ENCODE results near the gene SRBD1. TPM values are rescaled to one million over a fixed set of nuclear protein-coding genes. Genes with fewer than 3 reads are reported as not detected.

SRBD1 gene
- total and polyA plus RNA-seq, 4 donors: 4.0 to 22.2 (median 10.0) TPM

- TF ChIP-seq EGR1 (IDR thresholded peaks at IDR 0.05; ENCODE audit: low read depth in 2 of 2): no peak
- no peak for TF ChIP-seq GABPA (IDR thresholded peaks at IDR 0.05 in 1 of 2, conservative IDR thresholded peaks at IDR 0.05 in 1 of 2)
- TF ChIP-seq YY1 (IDR thresholded peaks at IDR 0.05): no peak
- no peak for TF ChIP-seq MAX (IDR thresholded peaks at IDR 0.05)
- no peak for TF ChIP-seq HNF4G (IDR thresholded peaks at IDR 0.05)
- TF ChIP-seq HNF4A (conservative IDR thresholded peaks at IDR 0.05): no peak
- TF ChIP-seq, protein P1, sequence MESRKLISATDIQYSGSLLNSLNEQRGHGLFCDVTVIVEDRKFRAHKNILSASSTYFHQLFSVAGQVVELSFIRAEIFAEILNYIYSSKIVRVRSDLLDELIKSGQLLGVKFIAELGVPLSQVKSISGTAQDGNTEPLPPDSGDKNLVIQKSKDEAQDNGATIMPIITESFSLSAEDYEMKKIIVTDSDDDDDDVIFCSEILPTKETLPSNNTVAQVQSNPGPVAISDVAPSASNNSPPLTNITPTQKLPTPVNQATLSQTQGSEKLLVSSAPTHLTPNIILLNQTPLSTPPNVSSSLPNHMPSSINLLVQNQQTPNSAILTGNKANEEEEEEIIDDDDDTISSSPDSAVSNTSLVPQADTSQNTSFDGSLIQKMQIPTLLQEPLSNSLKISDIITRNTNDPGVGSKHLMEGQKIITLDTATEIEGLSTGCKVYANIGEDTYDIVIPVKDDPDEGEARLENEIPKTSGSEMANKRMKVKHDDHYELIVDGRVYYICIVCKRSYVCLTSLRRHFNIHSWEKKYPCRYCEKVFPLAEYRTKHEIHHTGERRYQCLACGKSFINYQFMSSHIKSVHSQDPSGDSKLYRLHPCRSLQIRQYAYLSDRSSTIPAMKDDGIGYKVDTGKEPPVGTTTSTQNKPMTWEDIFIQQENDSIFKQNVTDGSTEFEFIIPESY (IDR thresholded peaks at IDR 0.05): no peak
- TF ChIP-seq SP1 (IDR thresholded peaks at IDR 0.05): no peak
- no peak for TF ChIP-seq RAD21 (IDR thresholded peaks at IDR 0.05)
- TF ChIP-seq FOXA1 (IDR thresholded peaks at IDR 0.05): no peak
- TF ChIP-seq ATF3 (IDR thresholded peaks at IDR 0.05): no peak
- no peak for TF ChIP-seq FOXA2 (IDR thresholded peaks at IDR 0.05)
- no peak for TF ChIP-seq RXRA (IDR thresholded peaks at IDR 0.05)
- H3K4me3 ChIP-seq (ENCODE audit: low read depth in 1 of 3, low read length in 3 of 3): peak overlapping the region in 1 of 3 donors; percentile 80
- WGBS: 91% methylated on average over 5 of the region's 5 CpGs
- H3K36me3 ChIP-seq (ENCODE audit: control insufficient read depth in 4 of 4, insufficient read depth in 3 of 4, low read depth in 1 of 4, low read length in 3 of 4): no peaks in the 10 kb centered on the region
- no peaks in the 10 kb centered on the region for H3K27me3 ChIP-seq (ENCODE audit: control insufficient read depth in 4 of 4, insufficient read depth in 4 of 4, low read length in 3 of 4)
- no peaks in the 10 kb centered on the region for H3K9me3 ChIP-seq (ENCODE audit: control insufficient read depth in 4 of 4, low read length in 3 of 4)
- H3K9ac ChIP-seq (ENCODE audit: low read depth in 1 of 2, low read length in 2 of 2): no peak overlapping the region
- H3K27ac ChIP-seq (ENCODE audit: low read depth in 1 of 2, low read length in 2 of 2): no peak overlapping the region
- no peak for DNase-seq (ENCODE audit: low spot score)
- H3K4me1 ChIP-seq (ENCODE audit: control insufficient read depth in 4 of 4, insufficient read depth in 4 of 4, low read length in 3 of 4): peaks cover 7 to 25% (median 16%) of the 10 kb centered on the region in 4 donors
Measured at GRCh38 chr2:45653122-45653913, 42.3 kb upstream of the SRBD1 start.

DNA sequence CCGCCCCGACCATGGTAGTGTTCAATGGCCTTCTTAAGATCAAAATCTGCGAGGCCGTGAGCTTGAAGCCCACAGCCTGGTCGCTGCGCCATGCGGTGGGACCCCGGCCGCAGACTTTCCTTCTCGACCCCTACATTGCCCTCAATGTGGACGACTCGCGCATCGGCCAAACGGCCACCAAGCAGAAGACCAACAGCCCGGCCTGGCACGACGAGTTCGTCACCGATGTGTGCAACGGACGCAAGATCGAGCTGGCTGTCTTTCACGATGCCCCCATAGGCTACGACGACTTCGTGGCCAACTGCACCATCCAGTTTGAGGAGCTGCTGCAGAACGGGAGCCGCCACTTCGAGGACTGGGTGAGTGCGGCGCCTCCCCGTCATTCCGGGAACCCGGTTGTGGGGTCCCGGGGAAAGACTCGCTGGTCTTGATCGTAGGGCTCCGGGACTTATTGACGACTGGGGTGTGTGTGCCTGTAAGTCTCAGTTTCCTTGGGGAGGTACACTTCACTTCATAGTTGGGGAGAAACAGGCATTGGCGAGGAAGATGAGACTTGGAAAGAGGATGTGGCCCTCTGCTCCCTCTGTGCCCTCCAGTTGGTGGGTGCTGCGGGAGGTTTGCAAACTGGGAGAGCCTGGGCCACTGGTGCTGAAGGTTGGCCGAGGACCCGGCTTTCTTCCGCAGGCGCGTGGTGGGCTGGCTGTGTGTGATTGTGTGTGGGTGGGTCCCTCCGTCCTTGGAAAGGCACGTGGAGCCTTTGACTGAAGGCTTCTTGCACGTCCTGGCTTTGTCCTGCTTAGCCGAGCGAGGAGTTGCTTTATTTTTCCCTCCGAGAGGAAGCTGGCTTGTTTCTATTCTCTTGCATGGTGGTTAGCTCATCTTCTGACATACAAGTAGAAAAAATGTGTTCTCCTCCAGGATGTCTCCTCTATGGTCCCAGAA, 41.3 kb upstream of the SRBD1 start:
- DNase-seq (ENCODE audit: low spot score): no peak
- Histone ChIP-seq H3K27ac (ENCODE audit: low read depth in 1 of 2, low read length in 2 of 2) (peak overlapping the region; percentile 98 to 99), H3K36me3 (ENCODE audit: control insufficient read depth in 4 of 4, insufficient read depth in 3 of 4, low read depth in 1 of 4, low read length in 3 of 4) (no peaks in the 10 kb centered on the region), H3K4me3 (ENCODE audit: low read depth in 1 of 3, low read length in 3 of 3) (peak overlapping the region; percentile 72 to 83 (median 80)), H3K9ac (ENCODE audit: low read depth in 1 of 2, low read length in 2 of 2) (peak overlapping the region in 1 of 2 donors; percentile 89), H3K27me3 (ENCODE audit: control insufficient read depth in 4 of 4, insufficient read depth in 4 of 4, low read length in 3 of 4) (no peaks in the 10 kb centered on the region), H3K4me1 (ENCODE audit: control insufficient read depth in 4 of 4, insufficient read depth in 4 of 4, low read length in 3 of 4) (peaks cover 7 to 25% (median 16%) of the 10 kb centered on the region in 4 donors), H3K9me3 (ENCODE audit: control insufficient read depth in 4 of 4, low read length in 3 of 4) (no peaks in the 10 kb centered on the region)
- WGBS: 19% methylated on average over 53 of the region's 53 CpGs
- TF ChIP-seq, protein P1 (IDR thresholded peaks at IDR 0.05): no peak
- TF ChIP-seq SP1 (IDR thresholded peaks at IDR 0.05) (no peak), HNF4G (IDR thresholded peaks at IDR 0.05) (no peak), RXRA (IDR thresholded peaks at IDR 0.05) (no peak), RAD21 (IDR thresholded peaks at IDR 0.05) (no peak), ATF3 (IDR thresholded peaks at IDR 0.05) (no peak), EGR1 (IDR thresholded peaks at IDR 0.05; ENCODE audit: low read depth in 2 of 2) (no peak), YY1 (IDR thresholded peaks at IDR 0.05) (no peak), GABPA (IDR thresholded peaks at IDR 0.05 in 1 of 2, conservative IDR thresholded peaks at IDR 0.05 in 1 of 2) (no peak), NR2F2 (IDR thresholded peaks at IDR 0.05) (no peak), TAF1 (conservative IDR thresholded peaks at IDR 0.05) (no peak), MAX (IDR thresholded peaks at IDR 0.05) (no peak), HNF4A (conservative IDR thresholded peaks at IDR 0.05) (no peak), JUND (IDR thresholded peaks at IDR 0.05) (no peak), FOXA2 (IDR thresholded peaks at IDR 0.05) (no peak), FOXA1 (IDR thresholded peaks at IDR 0.05) (no peak)
- TF ChIP-seq, protein P2, sequence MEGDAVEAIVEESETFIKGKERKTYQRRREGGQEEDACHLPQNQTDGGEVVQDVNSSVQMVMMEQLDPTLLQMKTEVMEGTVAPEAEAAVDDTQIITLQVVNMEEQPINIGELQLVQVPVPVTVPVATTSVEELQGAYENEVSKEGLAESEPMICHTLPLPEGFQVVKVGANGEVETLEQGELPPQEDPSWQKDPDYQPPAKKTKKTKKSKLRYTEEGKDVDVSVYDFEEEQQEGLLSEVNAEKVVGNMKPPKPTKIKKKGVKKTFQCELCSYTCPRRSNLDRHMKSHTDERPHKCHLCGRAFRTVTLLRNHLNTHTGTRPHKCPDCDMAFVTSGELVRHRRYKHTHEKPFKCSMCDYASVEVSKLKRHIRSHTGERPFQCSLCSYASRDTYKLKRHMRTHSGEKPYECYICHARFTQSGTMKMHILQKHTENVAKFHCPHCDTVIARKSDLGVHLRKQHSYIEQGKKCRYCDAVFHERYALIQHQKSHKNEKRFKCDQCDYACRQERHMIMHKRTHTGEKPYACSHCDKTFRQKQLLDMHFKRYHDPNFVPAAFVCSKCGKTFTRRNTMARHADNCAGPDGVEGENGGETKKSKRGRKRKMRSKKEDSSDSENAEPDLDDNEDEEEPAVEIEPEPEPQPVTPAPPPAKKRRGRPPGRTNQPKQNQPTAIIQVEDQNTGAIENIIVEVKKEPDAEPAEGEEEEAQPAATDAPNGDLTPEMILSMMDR (IDR thresholded peaks at IDR 0.05; ENCODE audit: low read depth, low read length, missing input control): no peak
